GM10847 (cell line): ENCODE measurements around the gene FOLR2.

Experiments used
- POLR2A ChIP-seq: IDR thresholded peaks from 2 replicates; pipeline ENCODE4 v1.6.1; 2011; ENCODE audit not compliant: insufficient read length; ENCODE audit errors: extremely low read depth

FOLR2 gene

DNA sequence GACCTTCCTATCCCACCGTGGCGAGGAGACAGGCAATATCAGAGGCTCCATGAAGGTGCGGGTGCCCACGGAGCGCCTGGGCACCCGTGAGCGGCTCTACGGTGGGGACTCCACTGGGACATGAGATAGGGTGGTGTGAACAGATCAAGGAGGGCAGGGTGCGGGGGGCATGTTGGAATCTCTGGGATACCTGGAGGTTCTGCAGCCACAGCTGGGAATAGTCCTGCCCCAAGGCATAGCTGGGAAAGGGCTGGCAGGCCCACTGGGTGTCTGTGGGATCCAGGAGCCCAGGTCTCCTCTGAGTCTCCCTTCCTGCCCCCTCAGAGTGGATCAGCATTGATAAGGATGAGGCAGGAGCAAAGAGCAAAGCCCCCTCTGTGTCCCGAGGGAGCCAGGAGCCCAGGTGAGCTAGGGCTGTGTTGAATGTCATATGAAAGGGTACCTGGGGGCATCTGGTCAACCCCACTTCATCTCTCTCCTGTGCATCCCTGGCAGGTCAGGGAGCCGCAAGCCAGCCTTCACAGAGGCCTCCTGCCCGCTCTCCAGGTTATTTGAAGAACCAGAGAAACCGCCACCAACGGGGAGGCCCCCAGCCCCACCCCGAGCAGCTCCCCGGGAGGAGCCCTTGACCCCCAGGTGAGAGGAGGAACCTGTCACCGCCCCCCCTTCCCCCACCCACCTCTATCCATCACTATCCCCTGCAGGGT is 18.9 kb downstream of the FOLR2 start:
- no peak for TF ChIP-seq POLR2A

DNA sequence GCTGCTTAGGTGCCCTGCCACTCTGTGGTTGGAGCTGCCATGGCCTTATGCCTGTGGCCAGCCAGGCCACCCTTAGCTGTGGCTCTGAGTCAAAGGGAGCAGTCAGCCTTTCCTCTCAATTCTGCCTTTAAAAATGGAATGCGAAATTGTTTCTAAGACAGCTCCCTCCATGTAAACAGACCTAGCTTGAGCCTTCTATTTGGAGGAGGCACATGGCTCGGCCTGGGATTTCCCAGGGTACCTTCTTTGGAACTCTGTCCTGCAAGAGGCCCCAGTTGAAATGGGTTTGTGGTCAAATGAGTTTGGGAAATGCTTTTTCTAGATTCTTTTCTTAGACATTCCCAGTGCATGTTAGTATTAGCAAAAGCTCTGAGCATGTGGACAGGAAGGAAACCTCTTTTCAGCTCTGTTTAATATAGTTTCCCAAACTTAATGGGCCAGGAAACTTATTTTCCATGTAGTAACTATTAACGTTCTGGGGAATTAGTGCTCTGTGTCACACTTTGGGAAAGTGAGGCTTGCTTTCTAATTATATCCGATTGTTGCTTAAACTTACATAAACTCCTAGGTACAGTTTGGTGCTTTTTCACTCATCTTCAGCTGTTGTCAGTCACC is 19.6 kb downstream of the FOLR2 start:
- TF ChIP-seq POLR2A, result no peak

DNA sequence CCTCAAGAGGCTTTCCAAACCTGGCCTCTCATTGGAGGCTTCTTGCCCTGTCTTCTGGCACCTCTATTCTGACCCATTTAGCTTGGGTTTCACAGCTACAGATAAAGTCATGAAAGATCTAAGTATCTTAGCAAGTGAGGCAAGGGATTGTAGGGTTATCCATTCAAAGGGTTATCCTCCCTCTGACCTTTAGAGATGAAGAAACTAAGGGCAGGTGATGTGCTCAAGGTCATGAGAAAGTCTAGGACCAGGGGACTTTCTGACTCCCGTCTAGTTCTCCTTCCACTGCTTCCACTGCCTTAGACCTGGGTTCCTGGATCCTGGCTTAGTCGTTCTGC is 20.1 kb downstream of the FOLR2 start:
- no peak for TF ChIP-seq POLR2A

DNA sequence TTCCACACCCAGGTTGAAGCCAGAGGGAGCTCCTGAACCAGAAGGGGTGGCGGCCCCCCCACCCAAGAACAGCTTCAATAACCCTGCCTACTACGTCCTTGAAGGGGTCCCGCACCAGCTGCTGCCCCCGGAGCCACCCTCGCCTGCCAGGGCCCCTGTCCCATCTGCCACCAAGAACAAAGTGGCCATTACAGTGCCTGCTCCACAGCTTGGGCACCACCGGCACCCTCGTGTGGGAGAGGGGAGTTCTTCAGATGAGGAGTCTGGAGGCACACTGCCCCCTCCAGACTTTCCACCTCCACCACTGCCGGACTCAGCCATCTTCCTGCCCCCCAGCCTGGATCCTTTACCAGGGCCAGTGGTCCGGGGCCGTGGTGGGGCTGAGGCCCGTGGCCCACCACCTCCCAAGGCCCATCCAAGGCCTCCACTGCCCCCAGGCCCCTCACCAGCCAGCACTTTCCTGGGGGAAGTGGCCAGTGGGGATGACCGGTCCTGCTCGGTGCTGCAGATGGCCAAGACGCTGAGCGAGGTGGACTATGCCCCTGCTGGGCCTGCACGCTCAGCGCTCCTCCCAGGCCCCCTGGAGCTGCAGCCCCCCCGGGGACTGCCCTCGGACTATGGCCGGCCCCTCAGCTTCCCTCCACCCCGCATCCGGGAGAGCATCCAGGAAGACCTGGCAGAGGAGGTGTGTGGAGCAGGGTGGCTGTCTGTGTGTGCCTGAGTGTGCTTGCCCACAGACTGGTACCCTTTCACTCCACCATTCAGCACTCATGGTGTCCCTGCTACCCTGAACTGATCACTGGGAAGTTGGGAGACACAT is 20.7 kb downstream of the FOLR2 start:
- TF ChIP-seq POLR2A, result no peak

DNA sequence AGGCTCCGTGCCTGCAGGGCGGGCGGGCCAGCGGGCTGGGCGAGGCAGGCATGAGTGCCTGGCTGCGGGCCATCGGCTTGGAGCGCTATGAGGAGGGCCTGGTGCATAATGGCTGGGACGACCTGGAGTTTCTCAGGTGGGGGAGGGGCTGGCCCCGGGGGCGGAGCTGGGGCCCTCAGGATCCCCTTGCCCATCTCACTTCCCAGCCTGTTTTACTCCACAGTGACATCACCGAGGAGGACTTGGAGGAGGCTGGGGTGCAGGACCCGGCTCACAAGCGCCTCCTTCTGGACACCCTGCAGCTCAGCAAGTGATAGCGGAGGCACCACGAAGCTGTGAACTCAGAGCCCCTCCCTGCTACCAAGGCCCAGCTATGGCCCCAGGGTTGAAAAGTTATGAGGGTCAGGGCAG is 21.5 kb downstream of the FOLR2 start:
- TF ChIP-seq POLR2A, result no peak

- no peak for TF ChIP-seq POLR2A
These were observed 22.1 kb downstream of the FOLR2 start for GRCh38 chr11:72238492-72239312.

DNA sequence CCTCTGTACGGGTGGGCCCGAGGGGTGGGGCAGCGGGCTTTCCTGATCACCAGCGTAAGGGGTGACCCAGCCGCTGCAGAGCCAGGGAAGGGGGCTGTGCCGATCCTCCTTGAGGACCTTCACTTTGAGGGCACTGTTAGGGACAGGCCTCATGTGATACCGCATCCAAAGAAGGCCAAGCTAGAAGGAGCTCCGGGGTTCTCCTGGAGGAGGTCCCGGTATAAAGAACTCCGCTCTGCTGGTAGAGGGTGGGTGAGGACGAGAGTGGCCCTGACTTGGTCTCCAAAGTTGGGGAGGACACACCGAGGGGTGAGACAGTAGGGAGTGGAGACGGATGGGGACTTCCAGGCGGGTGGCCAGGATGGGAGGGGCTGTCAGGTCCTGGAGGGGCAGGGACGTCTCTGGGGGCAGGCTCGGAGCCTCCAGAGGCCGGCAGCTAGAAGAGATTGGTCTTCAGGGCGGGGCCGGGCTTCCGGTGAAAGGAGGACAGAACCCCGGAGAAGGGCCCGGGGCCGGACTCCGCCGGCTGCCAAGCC is 22.8 kb downstream of the FOLR2 start:
- TF ChIP-seq POLR2A, result peak; percentile 16

DNA sequence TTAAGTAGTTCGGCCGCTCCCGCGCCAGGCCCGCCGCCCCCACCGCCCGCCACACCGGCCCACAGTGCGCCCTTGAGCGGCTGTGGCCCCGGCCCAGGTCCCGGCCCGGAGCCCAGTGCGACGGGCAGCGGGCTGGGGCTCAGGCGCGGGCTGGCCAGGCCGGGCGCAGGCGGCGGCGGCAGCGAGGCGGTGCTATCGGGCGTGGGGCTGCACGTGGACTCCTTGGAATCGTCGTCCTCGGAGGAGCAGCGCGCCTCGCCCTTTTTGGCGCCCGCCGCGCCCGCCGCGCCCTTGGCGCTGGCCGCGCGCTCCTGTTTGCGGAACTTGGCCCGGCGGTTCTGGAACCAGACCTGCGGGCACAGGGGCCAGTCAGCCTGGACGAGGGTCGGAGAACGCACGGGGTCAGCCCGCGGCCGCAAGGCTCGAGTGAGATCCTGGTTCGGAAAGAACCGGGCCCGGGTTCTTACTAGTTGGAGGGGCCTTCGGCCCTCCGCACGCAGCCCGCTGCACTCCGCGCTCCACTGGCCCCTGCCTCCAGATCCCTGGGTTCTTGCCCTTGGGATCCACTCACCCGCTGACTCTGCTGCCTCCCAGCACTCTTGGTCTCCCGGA is 23.4 kb downstream of the FOLR2 start:
- no peak for TF ChIP-seq POLR2A

- TF ChIP-seq POLR2A, result no peak
These were observed 24.1 kb downstream of the FOLR2 start for GRCh38 chr11:72240461-72241290.

GRCh38 chr11:72241291-72241781 is 24.7 kb downstream of the FOLR2 start:
- TF ChIP-seq POLR2A, result no peak

DNA sequence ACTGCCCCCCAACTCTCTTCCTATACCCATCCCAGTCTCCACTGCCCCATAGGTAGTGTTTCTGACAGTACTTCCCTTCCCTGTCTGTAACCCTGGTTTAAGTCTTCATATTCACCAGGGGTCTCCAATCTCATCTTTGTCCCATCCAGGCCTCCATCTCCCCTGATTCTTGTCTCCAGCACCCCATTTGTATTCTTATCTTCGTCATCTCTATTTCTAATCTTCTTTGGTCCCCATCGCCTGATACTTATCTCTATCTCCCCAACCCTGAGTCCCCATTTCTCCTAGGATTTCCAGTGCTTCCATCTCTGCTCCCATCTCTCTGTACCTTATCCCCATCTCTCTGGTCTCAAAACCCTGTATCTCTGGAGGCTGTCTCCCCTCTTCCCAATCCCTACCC is 25.5 kb downstream of the FOLR2 start:
- TF ChIP-seq POLR2A, result no peak

DNA sequence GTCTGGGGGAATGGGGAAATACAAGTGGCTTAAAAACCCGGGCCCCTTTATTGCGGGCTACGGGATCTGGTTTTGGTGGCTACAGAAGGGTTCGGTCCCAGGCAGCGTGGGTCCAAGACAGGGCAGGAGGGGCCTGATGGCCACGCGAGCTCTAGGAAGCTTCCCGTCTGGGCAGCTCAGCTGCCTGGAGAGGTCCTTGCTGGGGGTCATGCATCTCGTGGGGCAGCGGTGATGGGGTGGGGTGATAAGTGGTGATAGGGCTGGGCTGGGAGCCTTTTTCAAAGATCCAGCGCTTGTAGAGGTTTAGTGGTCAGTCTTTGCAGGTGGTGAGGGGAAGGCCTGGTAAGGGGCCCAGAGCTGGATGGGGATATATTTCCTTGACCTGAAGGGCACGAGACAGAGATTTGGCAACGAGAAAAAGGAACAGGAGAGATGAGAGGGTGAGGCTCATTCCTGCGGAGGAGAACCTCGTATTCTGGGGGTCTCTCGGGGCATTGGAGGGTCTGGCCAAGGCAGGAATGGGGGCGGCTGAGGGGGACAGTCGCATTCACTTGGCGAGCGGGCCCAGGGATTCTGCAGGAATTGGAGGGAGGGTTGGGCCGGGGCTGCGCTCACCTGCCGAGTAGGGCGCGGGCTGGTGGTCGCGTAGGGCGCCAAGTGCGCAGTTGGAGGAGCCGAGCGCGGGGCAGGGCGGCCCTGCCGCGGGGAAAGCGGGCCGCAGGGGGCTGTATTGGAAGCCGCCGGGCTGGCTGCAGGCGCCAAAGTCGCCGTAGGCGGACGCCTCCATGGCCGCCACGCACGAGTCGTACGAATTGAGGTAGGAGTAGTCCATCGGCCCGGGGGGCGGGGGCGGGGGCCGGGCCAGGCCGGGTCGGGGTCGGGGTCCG is 26.8 kb downstream of the FOLR2 start:
- no peak for TF ChIP-seq POLR2A

GRCh38 chr11:72244060-72244360 is 27.4 kb downstream of the FOLR2 start, which contains the start of gene PHOX2A:
PHOX2A (minus strand) TSS chr11:72244176; CDS start chr11:72244004, 172 bp downstream.
- TF ChIP-seq POLR2A, result no peak
